ENCODE measurements around the gene GALE.

DNA sequence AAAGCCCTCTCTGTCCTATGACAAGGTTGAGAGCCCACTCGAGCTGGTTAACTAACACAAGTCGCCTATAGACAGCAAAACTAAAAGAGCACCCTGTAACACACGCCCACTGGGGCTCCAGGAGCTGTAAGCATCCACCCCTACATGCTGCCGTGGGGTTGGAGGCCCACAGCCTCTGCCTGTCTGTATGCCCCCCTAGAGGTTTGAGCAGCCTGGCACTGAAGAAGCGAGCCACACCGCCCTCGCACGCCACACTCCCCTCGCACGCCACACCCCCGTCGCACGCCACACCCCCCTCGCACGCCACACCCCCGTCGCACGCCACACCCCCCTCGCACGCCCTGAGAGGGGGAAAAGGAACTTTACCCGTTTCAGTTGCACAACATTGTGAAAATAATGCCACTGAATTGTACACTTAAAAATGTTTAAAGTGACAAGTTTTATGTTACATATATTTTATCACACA is 37.9 kb upstream of the GALE start:
- TF ChIP-seq, protein P1, sequence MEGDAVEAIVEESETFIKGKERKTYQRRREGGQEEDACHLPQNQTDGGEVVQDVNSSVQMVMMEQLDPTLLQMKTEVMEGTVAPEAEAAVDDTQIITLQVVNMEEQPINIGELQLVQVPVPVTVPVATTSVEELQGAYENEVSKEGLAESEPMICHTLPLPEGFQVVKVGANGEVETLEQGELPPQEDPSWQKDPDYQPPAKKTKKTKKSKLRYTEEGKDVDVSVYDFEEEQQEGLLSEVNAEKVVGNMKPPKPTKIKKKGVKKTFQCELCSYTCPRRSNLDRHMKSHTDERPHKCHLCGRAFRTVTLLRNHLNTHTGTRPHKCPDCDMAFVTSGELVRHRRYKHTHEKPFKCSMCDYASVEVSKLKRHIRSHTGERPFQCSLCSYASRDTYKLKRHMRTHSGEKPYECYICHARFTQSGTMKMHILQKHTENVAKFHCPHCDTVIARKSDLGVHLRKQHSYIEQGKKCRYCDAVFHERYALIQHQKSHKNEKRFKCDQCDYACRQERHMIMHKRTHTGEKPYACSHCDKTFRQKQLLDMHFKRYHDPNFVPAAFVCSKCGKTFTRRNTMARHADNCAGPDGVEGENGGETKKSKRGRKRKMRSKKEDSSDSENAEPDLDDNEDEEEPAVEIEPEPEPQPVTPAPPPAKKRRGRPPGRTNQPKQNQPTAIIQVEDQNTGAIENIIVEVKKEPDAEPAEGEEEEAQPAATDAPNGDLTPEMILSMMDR (IDR thresholded peaks at IDR 0.05): no peak
- TF ChIP-seq EP300 (IDR thresholded peaks at IDR 0.05) (no peak), POLR2A (IDR thresholded peaks at IDR 0.05) (no peak)
